ENCODE measurements around the gene PWWP2A. TPM values are rescaled to one million over a fixed set of nuclear protein-coding genes. Genes with fewer than 3 reads are reported as not detected.
A peak's percentile ranks its signal among the peaks of the same experiment; 100 is the strongest.

The PWWP2A gene
- total RNA-seq, 1 experiment from 2014 or later = 10.2 TPM

- no peak for DNase-seq (ENCODE audit: low read depth)
Observed at GRCh38 chr5:160133071-160133917, 14.0 kb upstream of the PWWP2A start.

- no peak for DNase-seq (ENCODE audit: low read depth)
Observed at GRCh38 chr5:160129841-160130240, 10.6 kb upstream of the PWWP2A start.

DNA sequence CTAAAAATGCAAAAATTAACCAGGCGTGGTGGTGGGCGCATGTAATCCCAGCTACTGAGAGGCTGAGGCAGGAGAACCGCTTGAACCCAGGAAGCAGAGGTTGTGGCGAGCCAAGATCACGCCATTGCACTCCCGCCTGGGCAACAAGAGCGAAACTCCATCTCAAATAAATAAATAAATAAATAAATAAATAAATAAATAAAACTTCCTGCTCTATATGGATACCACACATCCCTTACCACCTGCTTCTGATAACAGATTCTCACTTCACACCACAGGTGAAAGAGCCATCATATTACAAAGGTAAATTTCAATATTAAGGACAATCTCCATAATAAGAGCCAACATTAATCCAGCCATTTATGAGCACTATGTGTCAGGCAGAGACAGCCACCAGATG, 9.4 kb upstream of the PWWP2A start:
- no peak for DNase-seq (ENCODE audit: low read depth)

- no peak for DNase-seq (ENCODE audit: low read depth)
Observed at GRCh38 chr5:160119905-160120266, 636 bp upstream of the PWWP2A start.

DNA sequence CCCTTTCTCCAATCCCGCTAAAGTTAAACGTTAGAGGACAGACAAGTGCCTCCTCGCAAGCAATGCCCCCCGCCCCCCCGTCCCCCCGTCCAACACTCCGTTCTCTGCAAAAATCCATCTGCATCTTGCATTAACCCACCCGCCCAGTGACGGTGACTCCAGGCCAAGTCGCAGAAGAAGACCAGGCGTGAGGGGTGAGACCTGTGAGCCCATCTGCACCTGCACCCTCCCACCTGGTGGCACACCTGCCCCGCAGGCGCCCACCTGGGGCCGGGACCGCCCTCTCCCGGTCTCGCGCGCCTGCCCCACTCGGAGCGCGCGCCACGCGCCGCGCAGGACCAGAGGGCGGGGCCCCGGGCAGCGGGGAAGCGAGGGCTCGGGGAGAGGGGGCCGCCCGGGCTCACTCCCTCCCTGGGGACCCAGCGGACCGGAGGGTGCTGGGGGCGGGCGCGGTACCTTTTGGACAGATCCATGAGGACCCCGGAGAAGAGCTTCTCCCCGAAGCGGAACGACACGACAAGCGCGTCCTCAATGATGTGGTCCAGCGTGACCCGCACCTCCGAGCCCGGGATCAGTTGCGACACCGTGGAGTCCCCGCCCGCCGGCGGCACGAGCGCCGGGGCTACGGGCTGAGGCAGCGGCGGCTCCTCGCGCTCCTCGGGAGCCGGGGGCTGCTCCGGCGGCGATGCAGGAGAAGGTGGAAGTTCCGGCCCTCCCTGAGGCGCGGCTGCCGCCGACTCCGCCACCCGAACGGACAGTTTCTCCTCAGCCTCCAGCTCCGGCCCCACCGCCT, 705 bp downstream of the PWWP2A start:
- DNase-seq (ENCODE audit: low read depth) = peak; percentile 8

DNA sequence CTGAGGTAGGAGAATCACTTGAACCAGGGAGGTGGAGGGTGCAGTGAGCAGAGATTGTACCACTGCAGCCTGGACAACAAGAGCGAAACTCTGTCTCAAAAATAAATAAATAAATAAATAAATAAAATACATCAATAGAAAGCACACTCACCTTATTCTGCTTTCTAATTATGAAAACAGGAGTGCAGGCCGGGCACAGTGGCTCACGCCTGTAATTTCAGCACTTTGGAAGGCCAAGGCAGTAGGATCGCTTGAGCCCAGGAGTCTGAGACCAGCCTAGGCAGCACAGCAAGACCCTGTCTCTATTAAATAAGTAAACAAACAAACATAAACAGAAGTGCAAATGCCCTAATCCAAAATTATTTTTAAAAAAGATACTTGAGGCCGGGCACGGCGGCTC, 2.3 kb downstream of the PWWP2A start:
- no peak for DNase-seq (ENCODE audit: low read depth)

DNA sequence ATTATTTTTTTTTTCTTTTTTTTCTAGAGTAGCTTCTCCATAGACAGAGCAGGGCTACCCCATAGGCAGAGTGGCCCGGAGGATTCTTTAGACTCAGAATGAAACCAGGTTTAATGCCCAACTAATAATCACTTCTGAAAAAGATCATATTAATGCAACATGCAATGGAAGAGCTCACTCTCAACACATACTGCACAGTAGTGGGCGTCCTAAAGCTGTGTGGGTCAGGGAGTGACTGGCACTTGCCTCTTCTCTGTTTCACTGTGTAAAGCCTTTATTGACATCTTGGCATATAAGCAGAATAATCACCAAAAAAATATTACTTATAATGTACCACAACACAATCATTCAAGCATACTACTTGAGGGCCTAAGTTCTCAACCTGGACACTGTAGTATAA, 11.1 kb downstream of the PWWP2A start:
- DNase-seq (ENCODE audit: low read depth) = no peak

- no peak for DNase-seq (ENCODE audit: low read depth)
Observed at GRCh38 chr5:160105686-160106360, 13.4 kb downstream of the PWWP2A start.

- no peak for DNase-seq (ENCODE audit: low read depth)
Observed at GRCh38 chr5:160097991-160098390, 21.3 kb downstream of the PWWP2A start.

DNA sequence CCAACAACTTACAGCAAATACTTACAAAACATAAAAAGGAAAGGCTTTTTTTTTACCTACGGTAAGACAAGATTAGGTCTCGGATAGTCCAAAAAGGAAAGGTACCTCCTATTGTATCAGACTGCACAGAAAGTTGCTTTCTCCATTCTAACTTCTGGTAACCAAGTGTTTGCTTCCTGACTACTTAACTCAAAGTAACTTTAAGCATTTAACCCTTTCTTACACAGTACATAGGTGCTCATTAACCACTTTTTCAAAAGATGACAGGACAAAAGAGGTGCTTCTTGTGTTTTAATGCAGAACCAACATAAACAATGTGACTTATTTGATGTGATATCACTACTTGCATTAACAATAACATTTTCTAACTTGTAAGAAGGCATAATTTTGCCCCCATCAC, 23.1 kb downstream of the PWWP2A start:
- no peak for DNase-seq (ENCODE audit: low read depth)

- DNase-seq (ENCODE audit: low read depth) = no peak
Observed at GRCh38 chr5:160092960-160093707, 26.1 kb downstream of the PWWP2A start.

- no peak for DNase-seq (ENCODE audit: low read depth)
Observed at GRCh38 chr5:160092514-160092913, 26.7 kb downstream of the PWWP2A start.

- no peak for DNase-seq (ENCODE audit: low read depth)
Observed at GRCh38 chr5:160090059-160090458, 29.2 kb downstream of the PWWP2A start.

GRCh38 chr5:160089531-160089930, 29.7 kb downstream of the PWWP2A start:
- no peak for DNase-seq (ENCODE audit: low read depth)

GRCh38 chr5:160088805-160089204, 30.4 kb downstream of the PWWP2A start:
- no peak for DNase-seq (ENCODE audit: low read depth)

GRCh38 chr5:160087199-160087598, 32.1 kb downstream of the PWWP2A start:
- no peak for DNase-seq (ENCODE audit: low read depth)

- DNase-seq (ENCODE audit: low read depth) = no peak
Observed at GRCh38 chr5:160084144-160084543, 35.1 kb downstream of the PWWP2A start.

DNA sequence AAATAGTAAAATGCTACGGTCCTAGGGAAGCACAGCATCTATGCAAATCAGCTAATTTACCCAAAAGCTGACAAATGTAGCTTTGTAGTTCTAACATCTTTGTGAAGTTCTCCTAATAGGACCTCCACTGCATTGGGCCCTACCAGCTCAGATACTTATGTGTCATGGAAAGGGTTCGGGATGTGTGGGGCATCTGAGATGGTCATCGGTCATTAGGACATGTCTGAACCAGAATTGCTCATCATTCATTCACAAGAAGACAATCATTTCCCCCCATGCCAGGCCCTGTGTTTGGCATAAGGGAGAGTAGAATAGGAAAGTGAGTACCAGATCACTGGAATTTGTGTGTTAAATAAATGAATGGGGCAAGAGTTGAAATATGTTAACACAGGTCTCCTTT, 35.7 kb downstream of the PWWP2A start:
- DNase-seq (ENCODE audit: low read depth) = peak; percentile 75

- peak; percentile 89 for DNase-seq (ENCODE audit: low read depth)
Observed at GRCh38 chr5:160082614-160083500, 36.4 kb downstream of the PWWP2A start.

- DNase-seq (ENCODE audit: low read depth) = no peak
Observed at GRCh38 chr5:160081495-160081894, 37.8 kb downstream of the PWWP2A start.

Measured in HT1080 (cell line).